Measurements from ENCODE around the gene PRDM8.

- no peak for TF ChIP-seq CTCF (IDR thresholded peaks at IDR 0.05)
- no peak for TF ChIP-seq EZH2 (IDR thresholded peaks at IDR 0.05; ENCODE audit: borderline replicate concordance, insufficient read depth, low read depth, low read length, poor library complexity, severe bottlenecking)
These were observed 46.7 kb upstream of the PRDM8 start for GRCh38 chr4:80150387-80151180.
